Neural crest cell (in vitro differentiated cells): ENCODE measurements around the gene BHLHE41. TPM values are rescaled to one million over a fixed set of nuclear protein-coding genes. Genes with fewer than 3 reads are reported as not detected.
A peak's percentile ranks its signal among the peaks of the same experiment; 100 is the strongest.

Experiments
- DNase-seq: peaks from one replicate; pipeline ENCODE4 v3.0.0; 2021; ENCODE audit warnings: low read depth, mixed read lengths, low spot score
- H3K27ac Mint-ChIP-seq: one replicate; pipeline ENCODE4 v1.8.0; 2021; ENCODE audit warnings: mild to moderate bottlenecking, mixed read lengths; ENCODE audit not compliant: unreplicated experiment
- H3K27me3 Mint-ChIP-seq: 2 replicates; pipeline ENCODE4 v1.8.0; 2021; ENCODE audit warnings: low read depth, mild to moderate bottlenecking, mixed read lengths
- H3K36me3 Mint-ChIP-seq: 2 replicates; pipeline ENCODE4 v1.8.0; 2021; ENCODE audit warnings: low read depth, mild to moderate bottlenecking, mixed read lengths
- H3K4me1 Mint-ChIP-seq: 2 replicates; pipeline ENCODE4 v1.8.0; 2021; ENCODE audit warnings: mixed read lengths
- H3K4me3 Mint-ChIP-seq: one replicate; pipeline ENCODE4 v1.8.0; 2021; ENCODE audit warnings: mild to moderate bottlenecking, mixed read lengths
- H3K9me3 Mint-ChIP-seq: 2 replicates; pipeline ENCODE4 v1.8.0; 2021; ENCODE audit warnings: mixed read lengths
- long read RNA-seq: library from polyadenylated mRNA; unstranded; transcript quantifications from one replicate; pipeline ENCODE4 v2.0.0, GENCODE V29; 2020
- total RNA-seq: library from RNA; stranded (reverse); gene quantifications from 2 replicates; pipeline ENCODE4 v1.2.1, GENCODE V29; 2021
- TF ChIP-seq, protein P1 (sequence below): fragments of 200-600 bp; sonication (generic); conservative IDR thresholded peaks from 2 replicates; pipeline ENCODE4 v1.5.0; 2021; ENCODE audit warnings: antibody characterized with exemption, mild to moderate bottlenecking

BHLHE41 gene
- 0.65 TPM in 1 of 2 replicates, not detected in the other for total RNA-seq
- long read RNA-seq = 0 reads

DNA sequence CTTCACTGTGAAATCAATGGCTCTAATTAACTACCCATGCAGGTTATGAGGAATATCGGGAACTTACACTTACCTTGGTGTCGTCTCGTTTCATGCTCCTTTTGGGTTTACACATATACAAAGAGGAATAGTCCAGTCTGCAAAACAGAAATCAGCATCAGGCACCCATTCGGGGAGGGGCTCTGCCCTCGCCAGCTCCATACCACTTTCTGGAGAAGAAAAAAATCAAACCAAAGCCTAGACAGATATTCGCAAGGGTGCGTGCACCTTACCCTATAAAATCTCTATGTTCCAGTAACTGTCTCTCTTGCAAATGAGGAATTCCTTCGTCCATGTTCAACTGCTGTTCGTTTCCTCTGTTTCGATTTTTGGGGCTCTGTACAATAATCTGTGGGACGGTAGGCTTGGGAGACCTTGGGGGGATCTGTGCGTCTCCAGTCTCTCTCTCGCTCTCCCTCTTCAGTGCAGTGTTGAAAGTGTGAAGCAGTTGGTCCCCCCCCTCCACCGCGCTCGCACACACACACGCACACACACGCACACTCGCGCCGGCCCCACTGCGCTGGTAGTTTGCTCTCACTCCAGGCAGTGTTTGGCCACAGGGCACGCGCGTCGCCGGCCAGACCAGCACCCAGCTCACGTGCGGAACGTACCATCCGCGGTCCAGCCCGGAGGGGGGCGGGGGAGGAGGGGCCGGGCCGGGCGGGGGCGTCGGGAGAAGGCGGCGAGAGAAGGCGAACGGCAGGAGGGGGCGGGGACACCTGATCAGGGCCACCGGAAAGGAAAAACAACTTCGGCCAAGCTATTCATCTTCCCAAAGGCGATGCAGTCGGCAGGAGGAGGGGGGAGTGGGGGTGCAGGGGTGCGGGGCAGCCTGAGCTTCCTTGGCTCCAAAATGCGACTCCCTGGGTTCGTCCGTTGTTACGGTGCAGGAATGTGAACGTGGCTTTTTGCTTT is at the start of gene BHLHE41:
TSS of gene BHLHE41 (minus strand) at position 592 of the 954 bp plus-strand sequence. CDS start at position 334, 258 bp downstream.
- TF ChIP-seq, protein P1, sequence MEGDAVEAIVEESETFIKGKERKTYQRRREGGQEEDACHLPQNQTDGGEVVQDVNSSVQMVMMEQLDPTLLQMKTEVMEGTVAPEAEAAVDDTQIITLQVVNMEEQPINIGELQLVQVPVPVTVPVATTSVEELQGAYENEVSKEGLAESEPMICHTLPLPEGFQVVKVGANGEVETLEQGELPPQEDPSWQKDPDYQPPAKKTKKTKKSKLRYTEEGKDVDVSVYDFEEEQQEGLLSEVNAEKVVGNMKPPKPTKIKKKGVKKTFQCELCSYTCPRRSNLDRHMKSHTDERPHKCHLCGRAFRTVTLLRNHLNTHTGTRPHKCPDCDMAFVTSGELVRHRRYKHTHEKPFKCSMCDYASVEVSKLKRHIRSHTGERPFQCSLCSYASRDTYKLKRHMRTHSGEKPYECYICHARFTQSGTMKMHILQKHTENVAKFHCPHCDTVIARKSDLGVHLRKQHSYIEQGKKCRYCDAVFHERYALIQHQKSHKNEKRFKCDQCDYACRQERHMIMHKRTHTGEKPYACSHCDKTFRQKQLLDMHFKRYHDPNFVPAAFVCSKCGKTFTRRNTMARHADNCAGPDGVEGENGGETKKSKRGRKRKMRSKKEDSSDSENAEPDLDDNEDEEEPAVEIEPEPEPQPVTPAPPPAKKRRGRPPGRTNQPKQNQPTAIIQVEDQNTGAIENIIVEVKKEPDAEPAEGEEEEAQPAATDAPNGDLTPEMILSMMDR = no peak
- H3K36me3 Mint-ChIP-seq = no peaks in the 10 kb centered on the region
- H3K4me3 Mint-ChIP-seq = peak within 1 kb of the TSS; percentile 92
- DNase-seq = peak; percentile 14
- H3K27me3 Mint-ChIP-seq = peaks cover 94% of the 10 kb centered on the region
- peaks cover 35% of the 10 kb centered on the region for H3K4me1 Mint-ChIP-seq
- no peak within 1 kb of the TSS for H3K27ac Mint-ChIP-seq
- H3K9me3 Mint-ChIP-seq = no peaks in the 10 kb centered on the region

DNA sequence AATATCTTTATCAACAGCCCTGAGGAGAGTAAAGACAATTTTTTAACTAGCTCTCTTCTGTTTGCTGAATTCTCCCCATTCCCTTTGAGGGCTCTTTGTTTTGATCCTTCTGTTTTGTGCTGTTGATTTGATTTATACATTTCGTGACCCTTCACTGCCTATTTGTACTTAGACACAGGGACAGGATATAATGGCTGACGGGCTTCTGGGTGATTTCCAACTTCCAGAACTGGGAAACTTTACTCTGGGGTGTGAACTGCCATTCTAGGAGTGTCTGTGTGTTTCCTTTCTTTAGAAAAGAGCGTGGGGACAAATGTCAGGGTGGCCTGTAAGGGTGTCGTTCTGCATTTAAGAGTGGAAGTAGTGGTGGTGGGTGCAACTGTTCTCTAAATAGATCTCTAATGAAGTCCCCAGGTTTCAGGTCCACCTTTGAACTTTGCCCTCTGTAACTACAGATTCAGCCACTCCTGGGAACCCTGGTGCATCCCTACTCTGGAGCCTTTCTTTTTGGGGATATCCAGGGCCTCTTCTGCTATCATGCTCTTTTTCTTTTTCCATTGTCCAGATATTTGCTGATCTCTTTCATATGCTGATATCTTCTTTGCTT is 48.2 kb upstream of the BHLHE41 start:
- no peak for DNase-seq
- no peak overlapping the region for H3K27ac Mint-ChIP-seq
- H3K4me3 Mint-ChIP-seq = no peak overlapping the region
- no peaks in the 10 kb centered on the region for H3K27me3 Mint-ChIP-seq
- no peaks in the 10 kb centered on the region for H3K9me3 Mint-ChIP-seq
- H3K36me3 Mint-ChIP-seq = no peaks in the 10 kb centered on the region
- TF ChIP-seq, protein P1 = no peak
- peaks cover 10% of the 10 kb centered on the region for H3K4me1 Mint-ChIP-seq

DNA sequence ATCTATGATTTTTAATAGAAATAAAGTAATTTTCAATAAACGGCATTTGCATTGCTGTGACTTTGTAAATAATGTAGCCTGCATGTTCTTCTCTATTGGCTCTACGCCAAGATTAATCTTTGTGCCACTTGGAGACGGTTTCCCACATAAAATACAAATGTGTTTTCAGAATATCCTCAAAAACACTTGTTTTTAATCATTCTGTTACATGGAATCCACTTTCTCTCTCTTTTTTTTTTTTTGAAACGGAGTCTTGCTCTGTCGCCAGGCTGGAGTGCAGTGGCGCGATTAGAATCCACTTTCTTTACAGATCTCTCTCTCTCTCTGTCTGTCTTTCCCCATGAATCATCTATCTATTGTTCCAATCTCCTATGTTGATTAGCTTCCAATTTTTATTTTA is 47.7 kb upstream of the BHLHE41 start:
- H3K4me1 Mint-ChIP-seq = peaks cover 10% of the 10 kb centered on the region
- no peaks in the 10 kb centered on the region for H3K9me3 Mint-ChIP-seq
- DNase-seq = no peak
- no peaks in the 10 kb centered on the region for H3K36me3 Mint-ChIP-seq
- no peaks in the 10 kb centered on the region for H3K27me3 Mint-ChIP-seq
- H3K27ac Mint-ChIP-seq = no peak overlapping the region
- TF ChIP-seq, protein P1 = no peak
- no peak overlapping the region for H3K4me3 Mint-ChIP-seq

DNA sequence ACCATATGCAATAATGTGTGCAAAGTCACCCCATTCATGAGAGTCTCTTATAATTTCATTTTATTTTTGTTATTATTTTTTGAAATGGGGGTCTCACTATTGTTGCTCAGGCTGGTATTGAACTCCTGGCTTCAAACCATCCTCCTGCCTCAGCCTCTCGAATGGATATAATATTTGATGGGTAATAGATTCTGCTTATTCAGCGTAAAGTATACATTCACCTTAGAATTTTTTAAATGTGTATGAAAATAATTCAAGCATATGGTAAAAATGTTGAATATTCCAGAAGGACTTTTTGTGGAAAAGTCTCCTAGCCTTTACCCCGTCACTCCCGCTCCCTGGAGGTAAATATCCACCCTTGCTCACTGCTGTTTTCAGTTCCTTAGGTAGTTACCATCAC is 47.2 kb upstream of the BHLHE41 start:
- Mint-ChIP-seq H3K4me1 (peaks cover 10% of the 10 kb centered on the region), H3K4me3 (no peak overlapping the region), H3K27me3 (no peaks in the 10 kb centered on the region), H3K9me3 (no peaks in the 10 kb centered on the region), H3K27ac (no peak overlapping the region), H3K36me3 (no peaks in the 10 kb centered on the region)
- DNase-seq = no peak
- TF ChIP-seq, protein P1 = no peak

DNA sequence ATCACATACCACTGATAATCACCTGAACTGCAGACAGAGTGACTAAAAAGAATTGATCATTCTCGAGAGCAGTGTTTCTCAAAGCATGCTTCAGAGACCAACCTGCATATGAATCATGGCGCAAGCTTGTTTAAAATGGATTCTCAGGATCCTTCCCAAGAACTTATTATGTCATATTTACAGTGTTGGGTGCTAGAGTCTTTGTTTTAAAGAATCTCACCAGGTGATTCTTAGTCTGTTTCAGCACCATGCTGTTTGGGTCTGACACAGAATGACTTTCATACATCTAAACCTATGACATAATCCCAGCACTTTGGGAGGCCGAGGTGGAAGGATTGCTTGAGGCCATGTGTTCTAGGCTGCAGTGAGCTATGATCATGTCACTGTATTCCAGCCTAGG is 39.3 kb upstream of the BHLHE41 start:
- Mint-ChIP-seq H3K4me3 (no peak overlapping the region), H3K9me3 (no peaks in the 10 kb centered on the region), H3K27ac (no peak overlapping the region), H3K36me3 (no peaks in the 10 kb centered on the region), H3K4me1 (no peaks in the 10 kb centered on the region), H3K27me3 (no peaks in the 10 kb centered on the region)
- TF ChIP-seq, protein P1 = no peak
- DNase-seq = no peak
